Panc1 (cell line): ENCODE results near the gene STRADA.
A peak's percentile ranks its signal among the peaks of the same experiment; 100 is the strongest.

Source experiments
- CTCF ChIP-seq: fragments of 450-650 bp; IDR thresholded peaks from 2 replicates; pipeline ENCODE4 v1.5.1; 2017; ENCODE audit warnings: mild to moderate bottlenecking
- REST ChIP-seq, 2 experiments: IDR thresholded peaks; 2 replicates each; pipeline ENCODE4 v1.6.1; 2011 to 2012; ENCODE audit warnings: low read depth in 2 of 2, control low read depth in 1 of 2, low read length in 1 of 2, mild to moderate bottlenecking in 1 of 2, moderate library complexity in 1 of 2; ENCODE audit not compliant: insufficient read depth in 1 of 2

GRCh38 chr17:63699638-63700527 lies 41.7 kb downstream of the STRADA start, which contains the start of gene LIMD2:
- TF ChIP-seq CTCF = no peak
- 0 out of 4 replicates have a peak, but pooled peaks of 1 of the 2 experiments have one; percentile 47 for TF ChIP-seq REST (IDR thresholded peaks at IDR 0.05; ENCODE audit: insufficient read depth in 1 of 2, low read depth in 2 of 2, low read length in 1 of 2)
